ENCODE measurements around the gene KRT85.

KRT85 gene

DNA sequence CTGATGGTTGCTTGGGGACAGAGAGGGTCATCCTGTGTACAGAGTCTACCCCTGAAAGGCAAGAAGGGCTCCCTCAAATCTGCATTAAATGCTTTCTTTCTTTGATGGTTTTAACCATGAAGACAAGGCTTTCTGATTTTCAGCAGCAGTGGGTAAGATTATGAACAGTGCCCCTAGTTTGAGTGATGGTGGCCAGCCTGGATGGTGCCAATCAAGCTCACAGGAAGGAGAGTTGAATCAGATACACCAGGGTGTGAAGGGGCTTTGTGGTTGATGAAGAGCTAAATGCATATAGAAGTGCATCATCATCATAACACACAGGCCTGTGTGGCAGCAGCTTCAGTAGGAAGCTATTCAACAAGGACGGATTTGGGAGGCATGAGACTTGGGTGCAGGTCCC lies 5.7 kb downstream of the KRT85 start:
- H3K4me3 ChIP-seq (ENCODE audit: low read length), result no peak overlapping the region
- TF ChIP-seq, protein P1, sequence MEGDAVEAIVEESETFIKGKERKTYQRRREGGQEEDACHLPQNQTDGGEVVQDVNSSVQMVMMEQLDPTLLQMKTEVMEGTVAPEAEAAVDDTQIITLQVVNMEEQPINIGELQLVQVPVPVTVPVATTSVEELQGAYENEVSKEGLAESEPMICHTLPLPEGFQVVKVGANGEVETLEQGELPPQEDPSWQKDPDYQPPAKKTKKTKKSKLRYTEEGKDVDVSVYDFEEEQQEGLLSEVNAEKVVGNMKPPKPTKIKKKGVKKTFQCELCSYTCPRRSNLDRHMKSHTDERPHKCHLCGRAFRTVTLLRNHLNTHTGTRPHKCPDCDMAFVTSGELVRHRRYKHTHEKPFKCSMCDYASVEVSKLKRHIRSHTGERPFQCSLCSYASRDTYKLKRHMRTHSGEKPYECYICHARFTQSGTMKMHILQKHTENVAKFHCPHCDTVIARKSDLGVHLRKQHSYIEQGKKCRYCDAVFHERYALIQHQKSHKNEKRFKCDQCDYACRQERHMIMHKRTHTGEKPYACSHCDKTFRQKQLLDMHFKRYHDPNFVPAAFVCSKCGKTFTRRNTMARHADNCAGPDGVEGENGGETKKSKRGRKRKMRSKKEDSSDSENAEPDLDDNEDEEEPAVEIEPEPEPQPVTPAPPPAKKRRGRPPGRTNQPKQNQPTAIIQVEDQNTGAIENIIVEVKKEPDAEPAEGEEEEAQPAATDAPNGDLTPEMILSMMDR (conservative IDR thresholded peaks at IDR 0.05; ENCODE audit: low read depth, low read length), result no peak
- no peak for DNase-seq (ENCODE audit: low read depth)

DNA sequence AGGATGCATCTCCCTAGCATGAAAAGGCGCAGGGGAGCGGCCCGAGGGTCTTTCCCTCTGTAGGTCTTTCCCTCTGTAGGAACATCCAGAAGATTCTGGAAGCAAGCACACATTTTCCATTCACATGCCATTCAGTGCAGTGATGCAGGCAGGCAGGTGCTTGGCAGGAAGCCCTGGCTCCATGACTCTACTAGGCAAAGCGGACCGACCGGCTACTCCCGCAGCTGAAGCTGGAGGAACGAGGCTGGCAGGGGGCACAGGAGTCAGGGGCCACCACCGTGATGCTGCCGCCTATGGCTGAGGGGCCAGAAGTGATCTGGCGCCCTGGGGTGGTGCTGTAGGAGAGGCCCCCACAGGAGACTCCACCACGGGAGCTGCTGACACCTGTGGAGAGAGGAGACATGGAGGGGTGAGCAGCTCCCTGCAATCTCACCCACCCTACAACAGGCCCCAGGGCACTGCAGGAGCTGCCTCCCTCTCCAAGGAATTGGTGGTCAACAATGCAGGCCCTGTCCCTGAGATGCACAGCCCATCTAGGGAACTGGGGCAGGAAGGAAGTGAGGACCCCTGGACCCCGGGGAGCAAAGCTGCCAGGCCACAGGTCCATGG lies 6.5 kb downstream of the KRT85 start:
- no peak for DNase-seq (ENCODE audit: low read depth)
- H3K4me3 ChIP-seq (ENCODE audit: low read length), result no peak overlapping the region
- TF ChIP-seq, protein P1 (conservative IDR thresholded peaks at IDR 0.05; ENCODE audit: low read depth, low read length), result no peak

DNA sequence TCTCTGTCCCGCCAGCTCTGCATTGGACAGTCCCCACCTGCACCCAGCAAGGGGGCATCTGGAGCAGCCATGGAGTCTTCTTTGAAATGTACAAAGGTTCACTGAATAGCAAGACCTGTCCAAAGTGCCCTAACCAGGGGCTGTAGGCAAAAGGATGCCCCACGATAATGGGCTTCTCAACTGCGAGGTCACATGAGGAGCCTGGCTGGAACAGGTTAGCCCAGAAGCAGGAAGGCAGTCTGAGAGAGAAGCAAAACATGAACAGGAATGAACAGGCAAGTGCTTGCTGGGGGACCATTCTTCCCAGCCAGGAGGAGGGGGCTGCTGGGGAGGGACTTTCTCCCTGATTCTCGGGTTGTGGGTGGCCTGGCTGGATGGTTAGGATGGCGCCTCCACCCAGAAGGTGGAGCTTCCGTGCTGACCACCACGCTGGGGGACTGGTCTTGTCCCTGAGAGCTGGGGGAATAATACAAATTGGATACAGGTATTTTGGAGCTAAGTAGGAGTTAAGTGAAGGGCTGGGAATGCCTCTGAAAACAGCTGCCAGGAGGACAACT lies 7.1 kb downstream of the KRT85 start:
- no peak for DNase-seq (ENCODE audit: low read depth)
- no peak overlapping the region for H3K4me3 ChIP-seq (ENCODE audit: low read length)
- TF ChIP-seq, protein P1 (conservative IDR thresholded peaks at IDR 0.05; ENCODE audit: low read depth, low read length), result no peak

DNA sequence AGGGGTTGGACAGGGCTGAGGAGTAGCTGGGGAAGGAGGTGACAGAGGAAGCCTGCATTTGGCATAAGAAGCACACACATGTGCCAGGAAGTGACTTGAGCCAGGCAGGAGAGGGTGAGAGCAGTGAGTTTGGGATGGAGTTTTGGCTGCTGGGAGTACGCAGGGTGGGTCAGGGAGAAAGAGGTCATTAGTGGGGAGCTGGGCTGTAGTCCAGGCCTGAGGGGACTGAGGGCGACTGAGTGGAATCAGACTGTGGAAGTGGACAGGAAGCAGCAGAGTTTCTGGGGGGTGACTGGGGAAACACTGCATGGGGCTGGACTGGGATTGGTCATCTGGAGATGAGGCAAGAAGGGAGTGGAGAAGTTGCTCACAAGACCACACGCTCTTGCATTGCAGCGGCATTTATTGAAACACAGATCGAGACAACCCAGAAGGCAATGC lies 7.6 kb downstream of the KRT85 start:
- DNase-seq (ENCODE audit: low read depth), result no peak
- no peak overlapping the region for H3K4me3 ChIP-seq (ENCODE audit: low read length)
- TF ChIP-seq, protein P1 (conservative IDR thresholded peaks at IDR 0.05; ENCODE audit: low read depth, low read length), result no peak

DNA sequence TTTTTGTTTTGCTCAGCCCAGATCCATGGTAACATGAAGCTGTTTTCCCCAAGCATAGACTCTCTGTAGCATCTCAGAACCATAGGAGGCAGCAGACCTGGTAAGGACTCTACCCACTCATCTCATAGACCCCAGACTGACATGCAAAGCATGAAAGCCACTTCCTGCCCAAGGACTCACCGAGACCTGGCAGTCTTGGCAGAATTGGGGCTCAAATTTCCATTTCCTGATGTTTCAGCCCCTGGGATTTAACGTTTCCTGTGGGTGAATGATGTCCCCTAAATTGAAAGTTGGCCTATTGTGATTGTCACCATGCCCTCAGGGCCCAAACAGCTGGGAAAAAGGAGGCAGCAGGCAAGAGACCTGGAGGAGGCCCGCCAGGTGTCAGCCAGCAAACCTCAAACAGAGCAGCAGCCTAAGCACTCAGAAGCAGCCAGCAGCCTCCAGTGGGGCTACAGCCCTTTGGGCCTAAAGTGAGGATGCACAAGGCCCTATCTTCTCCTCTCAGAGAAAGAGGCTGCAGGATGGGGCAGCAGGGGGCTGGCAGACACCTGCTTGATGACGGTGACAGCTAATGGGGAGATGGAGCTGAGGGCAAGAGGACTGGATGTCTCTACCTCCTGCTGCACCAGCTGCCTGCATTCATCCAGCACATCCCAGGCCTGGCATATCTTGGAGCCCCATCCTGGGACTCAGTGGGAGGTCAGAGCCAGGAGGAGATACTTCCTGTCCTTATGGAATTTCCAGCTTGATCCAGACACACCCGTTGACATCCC lies 8.5 kb downstream of the KRT85 start:
- no peak overlapping the region for H3K4me3 ChIP-seq (ENCODE audit: low read length)
- DNase-seq (ENCODE audit: low read depth), result no peak
- TF ChIP-seq, protein P1 (conservative IDR thresholded peaks at IDR 0.05; ENCODE audit: low read depth, low read length), result no peak

DNA sequence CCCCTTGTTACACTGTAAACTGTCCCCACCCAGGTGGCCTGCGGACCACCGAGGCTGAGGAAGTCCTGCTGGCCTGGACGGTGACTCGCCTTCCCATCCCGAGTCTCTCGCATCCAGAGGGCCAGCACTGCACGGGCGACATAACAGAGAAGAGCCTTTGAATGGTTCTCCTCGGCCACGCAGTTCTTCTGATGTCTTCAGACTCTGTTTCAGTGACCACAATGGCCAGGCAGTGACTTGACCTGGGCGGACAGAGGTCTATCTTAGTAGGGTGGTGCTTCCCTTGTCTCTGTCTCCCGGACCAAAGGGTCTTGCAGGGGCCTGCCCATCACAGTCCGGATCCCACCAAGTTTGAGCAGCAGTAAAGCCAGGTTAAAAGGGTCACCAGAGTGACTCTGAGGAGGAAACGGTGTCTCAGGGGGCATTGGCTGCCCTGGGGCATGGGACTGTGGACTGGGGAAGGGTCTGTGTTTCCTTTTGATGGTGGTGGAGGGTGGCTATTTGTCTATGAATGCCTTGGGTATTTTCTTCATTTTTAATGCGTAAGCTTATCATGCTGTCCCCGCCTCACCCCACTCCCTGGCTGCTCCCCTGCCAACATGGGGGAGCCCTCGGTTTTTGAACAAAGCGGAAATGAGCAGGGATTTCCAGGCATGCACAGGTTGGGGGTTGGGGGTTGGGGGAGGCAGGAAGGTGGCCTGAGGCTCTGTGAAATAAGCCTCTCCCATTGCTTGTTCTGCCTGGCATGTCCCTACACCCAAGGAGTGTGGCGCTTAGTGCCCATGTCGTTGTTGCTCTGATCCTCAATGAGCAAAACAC lies 10.3 kb downstream of the KRT85 start:
- no peak overlapping the region for H3K4me3 ChIP-seq (ENCODE audit: low read length)
- DNase-seq (ENCODE audit: low read depth), result no peak
- TF ChIP-seq, protein P1 (conservative IDR thresholded peaks at IDR 0.05; ENCODE audit: low read depth, low read length), result no peak
